ENCODE results near the gene CBFA2T2. TPM values are rescaled to one million over a fixed set of nuclear protein-coding genes. Genes with fewer than 3 reads are reported as not detected.

Gene CBFA2T2
- total and polyA plus RNA-seq, 10 of the 15 experiments (the other 5 are each of a cell fraction or from before 2014, with no cell fraction given) = 0.61 to 8.6 (median 5.5) TPM

DNA sequence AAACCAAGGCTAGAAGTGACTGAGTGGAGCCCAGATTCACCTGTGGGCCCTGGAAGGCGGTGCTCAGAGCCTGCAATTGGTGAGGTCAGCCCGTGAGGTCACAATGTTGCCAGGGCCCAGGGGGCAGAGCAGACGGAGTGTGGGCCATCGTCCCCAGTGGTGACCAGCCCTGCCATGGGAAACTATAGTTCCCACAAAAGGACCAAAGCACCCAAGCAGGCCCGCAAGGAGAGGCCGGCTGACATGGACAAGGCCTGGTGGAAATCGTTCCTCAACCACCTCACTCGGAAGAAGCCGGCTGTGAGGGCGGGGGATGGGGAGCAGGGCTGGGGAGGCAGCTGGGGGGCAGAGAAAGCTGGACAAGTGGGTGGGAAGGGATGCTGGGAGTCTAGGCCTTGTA lies 172.3 kb downstream of the CBFA2T2 start, which contains the start of gene C20orf144 (continued):
- TF ChIP-seq MEF2B (IDR thresholded peaks at IDR 0.05; ENCODE audit: partially characterized antibody, poor library complexity, severe bottlenecking) (no peak), ZZZ3 (IDR thresholded peaks at IDR 0.05; ENCODE audit: control insufficient read depth, insufficient read length, low read depth) (no peak)

GRCh38 chr20:33663161-33664084 lies 173.5 kb downstream of the CBFA2T2 start:
- BruUV-seq (replicated peaks) = no TSS peak
- FAIRE-seq = peak; percentile 64
- TF ChIP-seq TCF12 (IDR thresholded peaks at IDR 0.05; ENCODE audit: low read depth, low read length) (0 out of 2 replicates have a peak, but pooled peaks have one; percentile 4), HDAC6 (IDR thresholded peaks at IDR 0.05; ENCODE audit: unreplicated experiment) (no peak), PAX8 (IDR thresholded peaks at IDR 0.05) (no peak), TAF1 (IDR thresholded peaks at IDR 0.05; ENCODE audit: borderline replicate concordance, low read depth, low read length) (peak; percentile 76; the same call in 1 of the 2 replicates), NFYA (IDR thresholded peaks at IDR 0.05; ENCODE audit: borderline replicate concordance, low read depth, low read length) (no peak), NFIC (IDR thresholded peaks at IDR 0.05; ENCODE audit: low read depth, low read length) (no peak), SPI1 (IDR thresholded peaks at IDR 0.05; ENCODE audit: borderline replicate concordance, insufficient read depth, low read depth, low read length) (no peak), NBN (IDR thresholded peaks at IDR 0.05) (no peak), POLR2AphosphoS5 (IDR thresholded peaks at IDR 0.05; ENCODE audit: low read length) (peak; percentile 74; the same call in 1 of the 2 replicates)
- TF ChIP-seq, protein P1, sequence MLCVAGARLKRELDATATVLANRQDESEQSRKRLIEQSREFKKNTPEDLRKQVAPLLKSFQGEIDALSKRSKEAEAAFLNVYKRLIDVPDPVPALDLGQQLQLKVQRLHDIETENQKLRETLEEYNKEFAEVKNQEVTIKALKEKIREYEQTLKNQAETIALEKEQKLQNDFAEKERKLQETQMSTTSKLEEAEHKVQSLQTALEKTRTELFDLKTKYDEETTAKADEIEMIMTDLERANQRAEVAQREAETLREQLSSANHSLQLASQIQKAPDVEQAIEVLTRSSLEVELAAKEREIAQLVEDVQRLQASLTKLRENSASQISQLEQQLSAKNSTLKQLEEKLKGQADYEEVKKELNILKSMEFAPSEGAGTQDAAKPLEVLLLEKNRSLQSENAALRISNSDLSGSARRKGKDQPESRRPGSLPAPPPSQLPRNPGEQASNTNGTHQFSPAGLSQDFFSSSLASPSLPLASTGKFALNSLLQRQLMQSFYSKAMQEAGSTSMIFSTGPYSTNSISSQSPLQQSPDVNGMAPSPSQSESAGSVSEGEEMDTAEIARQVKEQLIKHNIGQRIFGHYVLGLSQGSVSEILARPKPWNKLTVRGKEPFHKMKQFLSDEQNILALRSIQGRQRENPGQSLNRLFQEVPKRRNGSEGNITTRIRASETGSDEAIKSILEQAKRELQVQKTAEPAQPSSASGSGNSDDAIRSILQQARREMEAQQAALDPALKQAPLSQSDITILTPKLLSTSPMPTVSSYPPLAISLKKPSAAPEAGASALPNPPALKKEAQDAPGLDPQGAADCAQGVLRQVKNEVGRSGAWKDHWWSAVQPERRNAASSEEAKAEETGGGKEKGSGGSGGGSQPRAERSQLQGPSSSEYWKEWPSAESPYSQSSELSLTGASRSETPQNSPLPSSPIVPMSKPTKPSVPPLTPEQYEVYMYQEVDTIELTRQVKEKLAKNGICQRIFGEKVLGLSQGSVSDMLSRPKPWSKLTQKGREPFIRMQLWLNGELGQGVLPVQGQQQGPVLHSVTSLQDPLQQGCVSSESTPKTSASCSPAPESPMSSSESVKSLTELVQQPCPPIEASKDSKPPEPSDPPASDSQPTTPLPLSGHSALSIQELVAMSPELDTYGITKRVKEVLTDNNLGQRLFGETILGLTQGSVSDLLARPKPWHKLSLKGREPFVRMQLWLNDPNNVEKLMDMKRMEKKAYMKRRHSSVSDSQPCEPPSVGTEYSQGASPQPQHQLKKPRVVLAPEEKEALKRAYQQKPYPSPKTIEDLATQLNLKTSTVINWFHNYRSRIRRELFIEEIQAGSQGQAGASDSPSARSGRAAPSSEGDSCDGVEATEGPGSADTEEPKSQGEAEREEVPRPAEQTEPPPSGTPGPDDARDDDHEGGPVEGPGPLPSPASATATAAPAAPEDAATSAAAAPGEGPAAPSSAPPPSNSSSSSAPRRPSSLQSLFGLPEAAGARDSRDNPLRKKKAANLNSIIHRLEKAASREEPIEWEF (IDR thresholded peaks at IDR 0.05; ENCODE audit: insufficient replicate concordance, low read depth, low read length) = no peak
- TF ChIP-seq, protein P2, sequence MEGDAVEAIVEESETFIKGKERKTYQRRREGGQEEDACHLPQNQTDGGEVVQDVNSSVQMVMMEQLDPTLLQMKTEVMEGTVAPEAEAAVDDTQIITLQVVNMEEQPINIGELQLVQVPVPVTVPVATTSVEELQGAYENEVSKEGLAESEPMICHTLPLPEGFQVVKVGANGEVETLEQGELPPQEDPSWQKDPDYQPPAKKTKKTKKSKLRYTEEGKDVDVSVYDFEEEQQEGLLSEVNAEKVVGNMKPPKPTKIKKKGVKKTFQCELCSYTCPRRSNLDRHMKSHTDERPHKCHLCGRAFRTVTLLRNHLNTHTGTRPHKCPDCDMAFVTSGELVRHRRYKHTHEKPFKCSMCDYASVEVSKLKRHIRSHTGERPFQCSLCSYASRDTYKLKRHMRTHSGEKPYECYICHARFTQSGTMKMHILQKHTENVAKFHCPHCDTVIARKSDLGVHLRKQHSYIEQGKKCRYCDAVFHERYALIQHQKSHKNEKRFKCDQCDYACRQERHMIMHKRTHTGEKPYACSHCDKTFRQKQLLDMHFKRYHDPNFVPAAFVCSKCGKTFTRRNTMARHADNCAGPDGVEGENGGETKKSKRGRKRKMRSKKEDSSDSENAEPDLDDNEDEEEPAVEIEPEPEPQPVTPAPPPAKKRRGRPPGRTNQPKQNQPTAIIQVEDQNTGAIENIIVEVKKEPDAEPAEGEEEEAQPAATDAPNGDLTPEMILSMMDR (IDR thresholded peaks at IDR 0.05 in 2 of 3, conservative IDR thresholded peaks at IDR 0.05 in 1 of 3; ENCODE audit: control insufficient read depth in 2 of 3, extremely low read depth in 1 of 3, insufficient read depth in 1 of 3, low read depth in 3 of 3, low read length in 3 of 3) = no peak

More at GRCh38 chr20:33663161-33664084, 173.5 kb downstream of the CBFA2T2 start:
- H3K9me3 ChIP-seq (replicated peaks; ENCODE audit: control insufficient read depth, insufficient read depth, low read length) = no peaks in the 10 kb centered on the region
- peaks cover 2% of the 10 kb centered on the region for H3K79me2 ChIP-seq (ENCODE audit: control insufficient read depth, insufficient read depth, low read length)
- no peak for DNase-seq (ENCODE audit: low read depth, low spot score)
- H3K4me2 ChIP-seq (ENCODE audit: control insufficient read depth, insufficient read depth) = peak overlapping the region; percentile 99
- peaks cover 27% of the 10 kb centered on the region for H3K4me1 ChIP-seq (ENCODE audit: control insufficient read depth, insufficient read depth, low read length)
- H3K36me3 ChIP-seq (ENCODE audit: control insufficient read depth in 2 of 2, insufficient read depth in 2 of 2, low read length in 1 of 2) = no peaks in the 10 kb centered on the region
- ChIA-PET POLR2A (interaction anchor here (0.5 to 2.4 kb wide), 7 partner anchors 10 to 445 kb away, joined by 3 to 9 read pairs (median 3); partner anchors contain the start of gene CBFA2T2), RAD21 (ENCODE audit: unreplicated experiment) (interaction anchor here (0.7 to 2.2 kb wide), 8 partner anchors 11 to 205 kb away, joined by 3 to 10 read pairs (median 4); partner anchors contain the start of genes CBFA2T2 and ZNF341), SMC1A (ENCODE audit: uncharacterized antibody, unreplicated experiment) (interaction anchor here (0.6 to 1.9 kb wide), 8 partner anchors 10 to 206 kb away, joined by 3 to 9 read pairs (median 3); no protein-coding TSS in a partner anchor), CTCF (interaction anchor here (0.9 to 3.2 kb wide), 5 partner anchors 10 to 218 kb away, joined by 3 to 20 read pairs (median 3); no protein-coding TSS in a partner anchor)
- no peaks in the 10 kb centered on the region for H3K27me3 ChIP-seq (replicated peaks in 1 of 2; ENCODE audit: control insufficient read depth in 2 of 2, insufficient read depth in 2 of 2, low read length in 1 of 2)
- peak; percentile 72 for ATAC-seq
- peak overlapping the region; percentile 91 for H3K9ac ChIP-seq (ENCODE audit: control insufficient read depth, insufficient read depth, low read length)
- H3K4me3 ChIP-seq = peak overlapping the region; percentile 87
- 2% methylated on average over 83 of the region's 84 CpGs for WGBS (ENCODE audit: insufficient coverage, insufficient replicate concordance, low lambda C conversion rate, missing lambda C conversion rate)
- in situ Hi-C loops (cut with MboI) = no loop called here
- H4K20me1 ChIP-seq (ENCODE audit: control insufficient read depth, insufficient read depth) = peaks cover 3% of the 10 kb centered on the region; the same call in 1 of the 2 replicates
- H3K27ac ChIP-seq (ENCODE audit: control insufficient read depth, insufficient read depth) = peak overlapping the region; percentile 88
- H2AFZ ChIP-seq (ENCODE audit: control insufficient read depth, low read depth, low read length) = peak overlapping the region; percentile 91
- intact Hi-C loops (cut with micrococcal nuclease; ENCODE audit: unreplicated experiment) = loop anchor here (1.0 to 10.0 kb wide), 2 partner anchors 24 to 461 kb away; no protein-coding TSS in a partner anchor
